IMR-90 (cell line): ENCODE results near the gene SLC17A9. TPM values are rescaled to one million over a fixed set of nuclear protein-coding genes. Genes with fewer than 3 reads are reported as not detected.

Experiments used
- ATAC-seq: fragments of 200-7000 bp; cut with Tn5 transposase; 2 replicates; pipeline ENCODE4 v1.9.1; 2020; ENCODE audit warnings: low read depth, mild to moderate bottlenecking, moderate library complexity
- BruUV-seq: library from RNA; stranded (reverse); fragments of 400-500 nt; replicated peaks from 2 replicates; lab custom pipeline; 2021; lab: Mats Ljungman, UMichigan
- CTCF ChIA-PET: fragments of 300-600 bp; formaldehyde crosslinking; extraction: SDS; loops from one replicate; lab custom pipeline; 2021; ENCODE audit warnings: antibody characterized with exemption; lab: Yijun Ruan, JAX
- POLR2A ChIA-PET: fragments of 300-600 bp; sonication (Branson Sonifier 250); formaldehyde crosslinking; loops from one replicate; lab custom pipeline; 2022; ENCODE audit warnings: antibody characterized with exemption; ENCODE audit not compliant: unreplicated experiment; lab: Charles Lee
- DNase-seq: peaks from one replicate; pipeline ENCODE4 v3.0.0; 2013
- H2AFZ ChIP-seq: replicated peaks from 2 replicates; pipeline ENCODE3; 2013; ENCODE audit warnings: low read length, mild to moderate bottlenecking; ENCODE audit not compliant: poor library complexity
- H2AK5ac ChIP-seq: 2 replicates; pipeline ENCODE4 v1.6.1; 2013; ENCODE audit warnings: low read depth, low read length, inconsistent platforms
- H2AK9ac ChIP-seq: replicated peaks from 2 replicates; pipeline ENCODE3; 2013; ENCODE audit warnings: mild to moderate bottlenecking, low read depth, low read length, moderate library complexity; ENCODE audit not compliant: poor library complexity
- H2BK120ac ChIP-seq: 2 replicates; pipeline ENCODE4 v1.6.1; 2013; ENCODE audit warnings: low read depth, low read length, inconsistent platforms
- H2BK15ac ChIP-seq: 3 replicates; pipeline ENCODE4 v1.6.1; 2013; ENCODE audit warnings: low read depth, low read length, inconsistent platforms
- H2BK20ac ChIP-seq: 2 replicates; pipeline ENCODE4 v1.6.1; 2013; ENCODE audit warnings: low read depth, mild to moderate bottlenecking, inconsistent platforms, low read length, moderate library complexity
- H2BK5ac ChIP-seq: 2 replicates; pipeline ENCODE4 v1.6.1; 2013; ENCODE audit warnings: mild to moderate bottlenecking, low read depth, low read length, inconsistent platforms; ENCODE audit not compliant: poor library complexity, severe bottlenecking
- H3K14ac ChIP-seq: replicated peaks from 2 replicates; pipeline ENCODE4 v1.6.1; 2013; ENCODE audit warnings: low read depth, low read length, inconsistent platforms
- H3K18ac ChIP-seq: 2 replicates; pipeline ENCODE4 v1.6.1; 2013; ENCODE audit warnings: low read depth, low read length, control low read depth
- H3K23ac ChIP-seq: 2 replicates; pipeline ENCODE4 v1.6.1; 2013; ENCODE audit warnings: low read depth, low read length, inconsistent platforms
- H3K27ac ChIP-seq: 2 replicates; pipeline ENCODE4 v1.5.1; 2013; ENCODE audit warnings: mild to moderate bottlenecking, control low read depth, low read length; ENCODE audit not compliant: insufficient read depth
- H3K27me3 ChIP-seq: 2 replicates; pipeline ENCODE4 v1.6.1; 2013; ENCODE audit warnings: low read length; ENCODE audit not compliant: control insufficient read depth, insufficient read depth
- H3K36me3 ChIP-seq: 2 replicates; pipeline ENCODE4 v1.6.1; 2013; ENCODE audit warnings: low read length, mixed read lengths; ENCODE audit not compliant: control insufficient read depth, insufficient read depth
- H3K4ac ChIP-seq: 2 replicates; pipeline ENCODE4 v1.6.1; 2013; ENCODE audit warnings: low read depth, low read length, inconsistent platforms
- H3K4me1 ChIP-seq: 2 replicates; pipeline ENCODE4 v1.6.1; 2013; ENCODE audit warnings: low read length, mixed read lengths; ENCODE audit not compliant: control insufficient read depth, insufficient read depth
- H3K4me2 ChIP-seq: 2 replicates; pipeline ENCODE4 v1.6.1; 2013; ENCODE audit warnings: low read depth, mild to moderate bottlenecking, control low read depth, low read length, moderate library complexity
- H3K4me3 ChIP-seq: 2 replicates; pipeline ENCODE4 v1.5.1; 2013; ENCODE audit warnings: low read depth, mild to moderate bottlenecking, control low read depth, low read length, moderate library complexity; ENCODE audit not compliant: insufficient read depth
- H3K56ac ChIP-seq: 2 replicates; pipeline ENCODE4 v1.6.1; 2013; ENCODE audit warnings: low read length, inconsistent platforms; ENCODE audit not compliant: insufficient read depth; ENCODE audit errors: extremely low read depth
- H3K79me1 ChIP-seq, 2 experiments: 2 replicates each; pipeline ENCODE4 v1.6.1; 2013; ENCODE audit warnings: low read length in 2 of 2, inconsistent platforms in 1 of 2, low read depth in 1 of 2
- H3K9ac ChIP-seq: 2 replicates; pipeline ENCODE4 v1.6.1; 2013; ENCODE audit warnings: low read depth, low read length, control low read depth
- H3K9me1 ChIP-seq: 2 replicates; pipeline ENCODE4 v1.6.1; 2013; ENCODE audit warnings: low read length, inconsistent platforms; ENCODE audit not compliant: insufficient read depth
- H3K9me3 ChIP-seq: 2 replicates; pipeline ENCODE4 v1.6.1; 2013; ENCODE audit warnings: low read length; ENCODE audit not compliant: control insufficient read depth, insufficient read depth
- H4K20me1 ChIP-seq: 2 replicates; pipeline ENCODE4 v1.6.1; 2013; ENCODE audit warnings: low read length, inconsistent platforms; ENCODE audit not compliant: insufficient read depth
- H4K5ac ChIP-seq: 2 replicates; pipeline ENCODE4 v1.6.1; 2013; ENCODE audit warnings: mild to moderate bottlenecking, low read depth, low read length, control low read depth
- H4K8ac ChIP-seq, 2 experiments: 2 replicates each; pipeline ENCODE4 v1.6.1; 2013; ENCODE audit warnings: low read depth in 2 of 2, low read length in 2 of 2, control low read depth in 1 of 2, inconsistent platforms in 1 of 2
- H4K91ac ChIP-seq: 2 replicates; pipeline ENCODE4 v1.6.1; 2013; ENCODE audit warnings: low read depth, low read length, inconsistent platforms; ENCODE audit not compliant: insufficient read depth
- BHLHE40 ChIP-seq: fragments of 150-350 bp; IDR thresholded peaks from 2 replicates; pipeline ENCODE4 v1.6.1; 2016; ENCODE audit warnings: mild to moderate bottlenecking, low read depth, low read length
- CEBPB ChIP-seq: IDR thresholded peaks from 2 replicates; pipeline ENCODE4 v1.6.1; 2012; ENCODE audit warnings: low read depth, low read length, improper control_type of control experiment
- CHD1 ChIP-seq: IDR thresholded peaks from 2 replicates; pipeline ENCODE4 v1.6.1; 2012; ENCODE audit warnings: low read depth, low read length, improper control_type of control experiment
- CTCF ChIP-seq: conservative IDR thresholded peaks from 2 replicates; pipeline ENCODE4 v1.5.1; 2012; ENCODE audit warnings: mild to moderate bottlenecking, low read depth, low read length, improper control_type of control experiment
- FOS ChIP-seq: fragments of 150-350 bp; IDR thresholded peaks from 2 replicates; pipeline ENCODE4 v1.6.1; 2016; ENCODE audit warnings: low read depth, low read length
- MAFK ChIP-seq: IDR thresholded peaks from 2 replicates; pipeline ENCODE4 v1.6.1; 2012; ENCODE audit warnings: low read depth, low read length, improper control_type of control experiment
- MAZ ChIP-seq: IDR thresholded peaks from 2 replicates; pipeline ENCODE4 v1.6.1; 2012; ENCODE audit warnings: low read depth, mild to moderate bottlenecking, low read length, improper control_type of control experiment, moderate library complexity, borderline replicate concordance
- MXI1 ChIP-seq: IDR thresholded peaks from 2 replicates; pipeline ENCODE4 v1.6.1; 2012; ENCODE audit warnings: low read depth, mild to moderate bottlenecking, low read length, moderate library complexity, borderline replicate concordance
- NFE2L2 ChIP-seq: fragments of 150-350 bp; IDR thresholded peaks from 2 replicates; pipeline ENCODE4 v1.6.1; 2016; ENCODE audit warnings: low read depth, mild to moderate bottlenecking, low read length
- POLR2A ChIP-seq: IDR thresholded peaks from 2 replicates; pipeline ENCODE4 v1.6.1; 2012; ENCODE audit warnings: mild to moderate bottlenecking, low read depth, low read length
- RAD21 ChIP-seq: IDR thresholded peaks from 2 replicates; pipeline ENCODE4 v1.6.1; 2012; ENCODE audit warnings: low read length, improper control_type of control experiment
- RCOR1 ChIP-seq: IDR thresholded peaks from 2 replicates; pipeline ENCODE4 v1.6.1; 2012; ENCODE audit warnings: mild to moderate bottlenecking, low read length, improper control_type of control experiment; ENCODE audit not compliant: insufficient replicate concordance
- RFX5 ChIP-seq: IDR thresholded peaks from 2 replicates; pipeline ENCODE4 v1.8.0; 2012; ENCODE audit warnings: low read depth, mild to moderate bottlenecking, low read length, moderate library complexity
- SMC3 ChIP-seq: fragments of 150-350 bp; IDR thresholded peaks from 2 replicates; pipeline ENCODE4 v1.6.1; 2016; ENCODE audit warnings: low read depth, mild to moderate bottlenecking, antibody characterized with exemption, low read length, moderate library complexity
- USF2 ChIP-seq: fragments of 150-350 bp; IDR thresholded peaks from 2 replicates; pipeline ENCODE4 v1.6.1; 2017; ENCODE audit warnings: mild to moderate bottlenecking, antibody characterized with exemption, low read length, low read depth
- WGBS, 2 experiments: methylation state at CpG; one replicate each; pipeline versions ENCODE4 v1.1.5 to v1.1.7; 2013; ENCODE audit warnings: missing lambda C conversion rate in 2 of 2; ENCODE audit not compliant: insufficient read length in 1 of 2; ENCODE audit errors: extremely low coverage in 2 of 2; 5-methylcytosine and 5-hydroxymethylcytosine counted together
- dilution Hi-C: fragments of 300-500 bp; cut with HindIII; formaldehyde crosslinking; loops from one replicate; pipeline ENCODE4 v1.14.3; 2018; ENCODE audit warnings: low sequenced_read_pairs; ENCODE audit not compliant: unreplicated experiment
- in situ Hi-C: fragments of 300-500 bp; cut with MboI; formaldehyde crosslinking; loops from 3 replicates; pipeline ENCODE4 v1.14.3; 2019; ENCODE audit warnings: low sequenced_read_pairs, inconsistent platforms, mixed read lengths
- intact Hi-C: fragments of 100-400 bp; cut with micrococcal nuclease; formaldehyde crosslinking; loops from 2 replicates; pipeline ENCODE4 v1.10.0; 2022
- polyA plus RNA-seq, 3 experiments: library from polyadenylated mRNA; depleted of rRNA; stranded (reverse); fragments of >200 nt; gene quantifications; 2 replicates each; pipeline ENCODE4 v1.2.3, GENCODE V29; 2012; ENCODE audit warnings: low replicate concordance in 1 of 3
- total RNA-seq: library from RNA; depleted of rRNA; stranded (reverse); fragments of >200 nt; gene quantifications from 2 replicates; pipeline ENCODE4 v1.2.3, GENCODE V29; 2012
- TF ChIP-seq, protein P1 (sequence below): fragments of 150-350 bp; IDR thresholded peaks from 2 replicates; pipeline ENCODE4 v1.6.1; 2016; ENCODE audit warnings: low read depth, mild to moderate bottlenecking, low read length, moderate library complexity, borderline replicate concordance

The SLC17A9 gene
- total and polyA plus RNA-seq, 2 of the 4 experiments (the other 2 are of a cell fraction): 2.2 to 14.4 TPM

GRCh38 chr20:62945771-62946339 lies 6.7 kb upstream of the SLC17A9 start:
- dilution Hi-C loops: no loop called here
- Histone ChIP-seq H3K36me3 (peaks cover 66% of the 10 kb centered on the region), H3K4me2 (no peak overlapping the region), H4K91ac (no peak overlapping the region), H2BK15ac (no peak overlapping the region), H2BK120ac (no peak overlapping the region), H4K20me1 (peaks cover 38% of the 10 kb centered on the region), H4K8ac (no peak overlapping the region), H3K23ac (no peak overlapping the region), H2BK20ac (no peak overlapping the region), H3K4ac (no peak overlapping the region), H3K79me1 (peaks cover 25 to 73% of the 10 kb centered on the region in 2 experiments), H3K9me1 (peaks cover 5% of the 10 kb centered on the region; the same call in 1 of the 2 replicates), H2AFZ (no peak overlapping the region), H3K56ac (no peak overlapping the region), H3K4me1 (peaks cover 4% of the 10 kb centered on the region; the same call in 1 of the 2 replicates), H2BK5ac (no peak overlapping the region), H3K14ac (no peak overlapping the region), H3K9ac (no peak overlapping the region), H3K27ac (no peak overlapping the region), H3K18ac (no peak overlapping the region), H2AK5ac (no peak overlapping the region), H4K5ac (no peak overlapping the region), H3K9me3 (peaks cover 2% of the 10 kb centered on the region; the same call in 1 of the 2 replicates), H3K4me3 (no peak overlapping the region), H2AK9ac (peak overlapping the region; percentile 25), H3K27me3 (no peaks in the 10 kb centered on the region)
- 87% methylated on average over 4 of the region's 25 CpGs; no CpG with 5 or more reads in 1 of the 2 experiments for WGBS, 2 experiments
- CTCF ChIA-PET: no interaction called here
- in situ Hi-C loops: no loop called here
- DNase-seq (no peak), ATAC-seq (no peak)
- TF ChIP-seq, protein P1, sequence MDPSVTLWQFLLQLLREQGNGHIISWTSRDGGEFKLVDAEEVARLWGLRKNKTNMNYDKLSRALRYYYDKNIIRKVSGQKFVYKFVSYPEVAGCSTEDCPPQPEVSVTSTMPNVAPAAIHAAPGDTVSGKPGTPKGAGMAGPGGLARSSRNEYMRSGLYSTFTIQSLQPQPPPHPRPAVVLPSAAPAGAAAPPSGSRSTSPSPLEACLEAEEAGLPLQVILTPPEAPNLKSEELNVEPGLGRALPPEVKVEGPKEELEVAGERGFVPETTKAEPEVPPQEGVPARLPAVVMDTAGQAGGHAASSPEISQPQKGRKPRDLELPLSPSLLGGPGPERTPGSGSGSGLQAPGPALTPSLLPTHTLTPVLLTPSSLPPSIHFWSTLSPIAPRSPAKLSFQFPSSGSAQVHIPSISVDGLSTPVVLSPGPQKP: no peak
- no peak for TF ChIP-seq CTCF
- TF ChIP-seq USF2: no peak
- no peak for TF ChIP-seq NFE2L2
- no peak for TF ChIP-seq MAZ
- no peak for TF ChIP-seq BHLHE40
- TF ChIP-seq MXI1: no peak
- no peak for TF ChIP-seq RAD21
- TF ChIP-seq SMC3: no peak
- TF ChIP-seq CHD1: no peak
- TF ChIP-seq FOS: no peak
- no peak for TF ChIP-seq POLR2A
- no peak for TF ChIP-seq RFX5
- TF ChIP-seq CEBPB: no peak
- TF ChIP-seq RCOR1: no peak
- TF ChIP-seq MAFK: no peak
- intact Hi-C loops: no loop called here
- no TSS peak for BruUV-seq
- POLR2A ChIA-PET: no interaction called here
